Heart left ventricle (tissue), 13 donors: ENCODE data around the gene FOXP1.

Experiments used
- POLR2A ChIP-seq, 2 donors: fragments of 450-650 bp; IDR thresholded peaks; one replicate each; pipeline ENCODE4 v1.6.1; 2017; ENCODE audit warnings: antibody characterized with exemption in 2 of 2, mild to moderate bottlenecking in 2 of 2, moderate library complexity in 2 of 2
- TF ChIP-seq, protein P1 (sequence below), 12 donors: fragments of 200-600 bp; sonication (generic) in 4 of 12; IDR thresholded peaks; one replicate each; pipeline versions ENCODE4 v1.5.0 to v1.8.0; 2018 to 2022; ENCODE audit warnings: antibody characterized with exemption in 12 of 12, mild to moderate bottlenecking in 5 of 12
- donor health status: ischemic (EF 13 %, LVEDD 7.1; RV severe dilation, severe dysfunction).
- donor health status: DM: no; HTN: yes; CAD: no.
- donor health status: DM: no; HTN: no; CAD: no.
- donor health status: ischemic (EF 25% LVEDD 6.9; RV normal size, moderate dysfunction).
- donor health status: ischemic (EF 25% LVEDD 5.7; RV mildly dilated, moderate dysfunction).
- donor health status: ischemic (EF 35%, LVEDD 5.7; RV mildly dilated, moderate dysfunction).
- donor health status: nonischemic (EF 11% LVEDD 7.7; RV severe dilation, severe dysfunction).
- donor health status: DM: yes; HTN: yes; CAD: no.
- donor health status: PGD.
- donor health status: ischemic (EF 29% LVEDD 5.4; RV normal size, mild dysfunction).
- donor health status: nonischemic (EF 23%, LVEDD 6.1; RV moderate dilation, normal function).

DNA sequence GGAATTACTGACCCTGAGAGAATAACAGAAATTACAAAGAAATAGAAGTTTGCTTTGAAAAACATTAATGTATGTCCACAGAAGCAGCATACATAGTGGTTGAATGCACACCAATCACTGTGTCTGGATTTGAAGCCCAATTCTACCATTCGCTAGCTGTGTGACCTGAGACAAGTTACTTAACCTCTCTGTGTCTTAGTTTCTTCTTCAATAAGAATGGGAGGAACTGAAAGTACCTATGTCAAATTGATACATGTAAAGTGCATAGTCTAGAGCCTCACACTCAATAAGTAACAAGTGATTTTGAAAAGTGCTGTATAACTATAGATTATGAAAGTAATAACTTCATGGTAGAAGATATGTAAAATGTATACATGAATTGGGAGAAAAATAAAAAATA, 457.8 kb downstream of the FOXP1 start:
- TF ChIP-seq, protein P1, sequence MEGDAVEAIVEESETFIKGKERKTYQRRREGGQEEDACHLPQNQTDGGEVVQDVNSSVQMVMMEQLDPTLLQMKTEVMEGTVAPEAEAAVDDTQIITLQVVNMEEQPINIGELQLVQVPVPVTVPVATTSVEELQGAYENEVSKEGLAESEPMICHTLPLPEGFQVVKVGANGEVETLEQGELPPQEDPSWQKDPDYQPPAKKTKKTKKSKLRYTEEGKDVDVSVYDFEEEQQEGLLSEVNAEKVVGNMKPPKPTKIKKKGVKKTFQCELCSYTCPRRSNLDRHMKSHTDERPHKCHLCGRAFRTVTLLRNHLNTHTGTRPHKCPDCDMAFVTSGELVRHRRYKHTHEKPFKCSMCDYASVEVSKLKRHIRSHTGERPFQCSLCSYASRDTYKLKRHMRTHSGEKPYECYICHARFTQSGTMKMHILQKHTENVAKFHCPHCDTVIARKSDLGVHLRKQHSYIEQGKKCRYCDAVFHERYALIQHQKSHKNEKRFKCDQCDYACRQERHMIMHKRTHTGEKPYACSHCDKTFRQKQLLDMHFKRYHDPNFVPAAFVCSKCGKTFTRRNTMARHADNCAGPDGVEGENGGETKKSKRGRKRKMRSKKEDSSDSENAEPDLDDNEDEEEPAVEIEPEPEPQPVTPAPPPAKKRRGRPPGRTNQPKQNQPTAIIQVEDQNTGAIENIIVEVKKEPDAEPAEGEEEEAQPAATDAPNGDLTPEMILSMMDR (IDR thresholded peaks at IDR 0.05): no peak
- TF ChIP-seq POLR2A (IDR thresholded peaks at IDR 0.05): no peak
